ENCODE measurements around the gene SDK1. TPM values are rescaled to one million over a fixed set of nuclear protein-coding genes. Genes with fewer than 3 reads are reported as not detected.
"Not testable (repeated sequence)": the region's sequence is repeated elsewhere in the genome, so short reads cannot be mapped to it uniquely, and the experiment has no call there.

Gene SDK1
- polyA plus RNA-seq, 1 donor = 3.6 TPM

GRCh38 chr7:3960050-3960763 lies 659.2 kb downstream of the SDK1 start:
- DNase-seq = no peak

- DNase-seq = no peak
Measured at GRCh38 chr7:3960942-3961341, 659.9 kb downstream of the SDK1 start.

- no peak for DNase-seq
Measured at GRCh38 chr7:3961857-3962503, 660.9 kb downstream of the SDK1 start.

- not testable (repeated sequence) for DNase-seq
Measured at GRCh38 chr7:3963768-3964167, 662.7 kb downstream of the SDK1 start.

- no peak for DNase-seq
Measured at GRCh38 chr7:3964980-3965606, 664.0 kb downstream of the SDK1 start.

- no peak for DNase-seq
Measured at GRCh38 chr7:3965794-3966395, 664.8 kb downstream of the SDK1 start.

- DNase-seq = no peak
Measured at GRCh38 chr7:3968234-3968633, 667.2 kb downstream of the SDK1 start.

GRCh38 chr7:3969286-3969685 lies 668.2 kb downstream of the SDK1 start:
- no peak for DNase-seq

- DNase-seq = no peak
Measured at GRCh38 chr7:3971323-3971722, 670.3 kb downstream of the SDK1 start.

GRCh38 chr7:3973264-3973663 lies 672.2 kb downstream of the SDK1 start:
- no peak for DNase-seq

- no peak for DNase-seq
Measured at GRCh38 chr7:3974329-3974728, 673.3 kb downstream of the SDK1 start.

- DNase-seq = no peak
Measured at GRCh38 chr7:3975371-3975770, 674.3 kb downstream of the SDK1 start.

GRCh38 chr7:3977391-3977790 lies 676.3 kb downstream of the SDK1 start:
- DNase-seq = no peak

GRCh38 chr7:3978839-3979238 lies 677.8 kb downstream of the SDK1 start:
- no peak for DNase-seq

- DNase-seq = no peak
Measured at GRCh38 chr7:3979611-3980299, 678.7 kb downstream of the SDK1 start.

GRCh38 chr7:3980300-3980643 lies 679.2 kb downstream of the SDK1 start:
- DNase-seq = no peak

- DNase-seq = no peak
Measured at GRCh38 chr7:3981281-3981680, 680.2 kb downstream of the SDK1 start.

GRCh38 chr7:3984456-3984855 lies 683.4 kb downstream of the SDK1 start:
- no peak for DNase-seq

GRCh38 chr7:3986927-3987326 lies 685.9 kb downstream of the SDK1 start:
- DNase-seq = no peak

GRCh38 chr7:3987426-3987927 lies 686.4 kb downstream of the SDK1 start:
- no peak for DNase-seq

GRCh38 chr7:3989723-3990122 lies 688.7 kb downstream of the SDK1 start:
- DNase-seq = no peak

- no peak for DNase-seq
Measured at GRCh38 chr7:3991731-3992231, 690.7 kb downstream of the SDK1 start.

GRCh38 chr7:3992841-3993240 lies 691.8 kb downstream of the SDK1 start:
- no peak for DNase-seq

Measured in hindlimb muscle (tissue), 1 donor.